Peyer's patch (tissue), 4 donors: Measurements from ENCODE around the gene RTTN. TPM values are rescaled to one million over a fixed set of nuclear protein-coding genes. Genes with fewer than 3 reads are reported as not detected.

Source experiments
- DNase-seq, 3 donors: peaks; one replicate each; pipeline ENCODE4 v3.0.0-alpha.2; 2017 to 2019
- H3K27ac ChIP-seq, 4 donors: fragments of 200-600 bp; sonication (generic); one replicate each; pipeline ENCODE4 v1.5.1; 2016 to 2019
- H3K27me3 ChIP-seq, 2 donors: fragments of 200-600 bp; sonication (generic); one replicate each; pipeline ENCODE4 v1.5.1; 2019
- H3K36me3 ChIP-seq, 3 donors: fragments of 200-600 bp; sonication (generic); one replicate each; pipeline ENCODE4 v1.5.1; 2016 to 2019
- H3K4me1 ChIP-seq, 4 donors: fragments of 200-600 bp; sonication (generic); one replicate each; pipeline ENCODE4 v1.5.1; 2016 to 2019
- H3K4me3 ChIP-seq, 4 donors: fragments of 200-600 bp; sonication (generic); 1 replicate in 3 of 4; 2 replicates in 1 of 4; pipeline ENCODE4 v1.5.1; 2016 to 2019; ENCODE audit warnings: mild to moderate bottlenecking in 1 of 4
- H3K9me3 ChIP-seq, 4 donors: fragments of 200-600 bp; sonication (generic); one replicate each; pipeline ENCODE4 v1.5.1; 2016 to 2019; ENCODE audit warnings: mild to moderate bottlenecking in 1 of 4
- POLR2A ChIP-seq, 2 donors: fragments of 450-650 bp; IDR thresholded peaks; one replicate each; pipeline ENCODE4 v1.5.1; 2017; ENCODE audit warnings: antibody characterized with exemption in 2 of 2, mild to moderate bottlenecking in 2 of 2, moderate library complexity in 2 of 2
- total RNA-seq, 4 donors: library from RNA; depleted of rRNA; stranded (reverse); fragments of >200 nt; gene quantifications; one replicate each; pipeline ENCODE4 v1.1.0, GENCODE V29; 2016
- TF ChIP-seq, protein P1 (sequence below), 6 experiments: fragments of 450-650 bp in 4 of 6; fragments of 200-600 bp in 2 of 6; sonication (generic) in 1 of 6; IDR thresholded peaks; one replicate each; pipeline ENCODE4 v1.5.1; 2017 to 2019; ENCODE audit warnings: antibody characterized with exemption in 6 of 6, mild to moderate bottlenecking in 3 of 6, moderate library complexity in 1 of 6

Gene RTTN
- total RNA-seq, 4 donors from 2014 or later = 15.3 to 28.1 (median 22.2) TPM

DNA sequence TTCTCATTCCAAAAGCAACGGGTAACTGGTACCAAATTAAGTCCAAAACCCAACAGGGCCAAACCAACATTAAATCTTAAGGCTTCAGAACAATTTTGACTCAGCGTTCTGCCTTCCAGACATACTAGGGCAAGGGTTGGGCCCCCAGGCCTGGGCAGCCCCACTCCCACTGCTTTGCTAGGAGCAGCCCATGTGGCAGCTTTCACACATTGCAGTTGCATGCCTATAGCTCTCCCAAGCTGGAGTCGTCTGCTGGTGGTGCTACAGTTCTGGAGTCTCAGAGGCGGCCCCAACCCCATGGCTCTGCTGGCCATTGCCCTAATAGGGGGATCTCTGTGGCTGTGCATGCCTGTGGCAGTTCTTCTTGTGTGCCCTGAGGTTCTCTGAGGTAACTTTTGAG, 220.2 kb downstream of the RTTN start:
- no peak for TF ChIP-seq POLR2A (IDR thresholded peaks at IDR 0.05)
- TF ChIP-seq, protein P1, sequence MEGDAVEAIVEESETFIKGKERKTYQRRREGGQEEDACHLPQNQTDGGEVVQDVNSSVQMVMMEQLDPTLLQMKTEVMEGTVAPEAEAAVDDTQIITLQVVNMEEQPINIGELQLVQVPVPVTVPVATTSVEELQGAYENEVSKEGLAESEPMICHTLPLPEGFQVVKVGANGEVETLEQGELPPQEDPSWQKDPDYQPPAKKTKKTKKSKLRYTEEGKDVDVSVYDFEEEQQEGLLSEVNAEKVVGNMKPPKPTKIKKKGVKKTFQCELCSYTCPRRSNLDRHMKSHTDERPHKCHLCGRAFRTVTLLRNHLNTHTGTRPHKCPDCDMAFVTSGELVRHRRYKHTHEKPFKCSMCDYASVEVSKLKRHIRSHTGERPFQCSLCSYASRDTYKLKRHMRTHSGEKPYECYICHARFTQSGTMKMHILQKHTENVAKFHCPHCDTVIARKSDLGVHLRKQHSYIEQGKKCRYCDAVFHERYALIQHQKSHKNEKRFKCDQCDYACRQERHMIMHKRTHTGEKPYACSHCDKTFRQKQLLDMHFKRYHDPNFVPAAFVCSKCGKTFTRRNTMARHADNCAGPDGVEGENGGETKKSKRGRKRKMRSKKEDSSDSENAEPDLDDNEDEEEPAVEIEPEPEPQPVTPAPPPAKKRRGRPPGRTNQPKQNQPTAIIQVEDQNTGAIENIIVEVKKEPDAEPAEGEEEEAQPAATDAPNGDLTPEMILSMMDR (IDR thresholded peaks at IDR 0.05) = no peak
- Histone ChIP-seq H3K4me3 (no peak overlapping the region), H3K27ac (no peak overlapping the region), H3K4me1 (no peaks in the 10 kb centered on the region), H3K9me3 (no peaks in the 10 kb centered on the region), H3K27me3 (no peaks in the 10 kb centered on the region), H3K36me3 (peaks cover 0 to 8% (median 0%) of the 10 kb centered on the region in 3 donors)
- DNase-seq = no peak

DNA sequence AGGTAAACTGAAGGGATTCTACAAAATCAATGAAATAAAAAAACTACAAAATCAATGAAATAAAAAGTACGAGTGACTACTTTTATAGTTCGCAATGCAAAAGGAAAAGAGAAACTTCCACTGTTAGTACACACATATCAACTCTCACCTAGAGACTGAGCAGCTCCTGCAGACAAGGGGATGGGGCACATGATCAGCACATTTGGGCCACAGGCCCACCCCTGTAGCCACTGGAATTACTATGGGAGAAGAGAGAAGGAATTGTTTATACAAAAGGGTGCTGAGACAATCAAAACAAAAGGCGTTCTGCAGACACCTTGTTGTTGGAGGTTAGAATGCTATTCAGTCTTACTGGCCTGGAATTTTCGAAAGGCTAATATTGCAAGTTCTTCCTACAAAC, 223.1 kb downstream of the RTTN start:
- Histone ChIP-seq H3K27ac (no peak overlapping the region), H3K4me1 (no peaks in the 10 kb centered on the region), H3K4me3 (no peak overlapping the region), H3K9me3 (no peaks in the 10 kb centered on the region), H3K36me3 (peaks cover 0 to 8% (median 0%) of the 10 kb centered on the region in 3 donors), H3K27me3 (no peaks in the 10 kb centered on the region)
- DNase-seq = no peak
- TF ChIP-seq, protein P1 (IDR thresholded peaks at IDR 0.05) = no peak
- TF ChIP-seq POLR2A (IDR thresholded peaks at IDR 0.05) = no peak

DNA sequence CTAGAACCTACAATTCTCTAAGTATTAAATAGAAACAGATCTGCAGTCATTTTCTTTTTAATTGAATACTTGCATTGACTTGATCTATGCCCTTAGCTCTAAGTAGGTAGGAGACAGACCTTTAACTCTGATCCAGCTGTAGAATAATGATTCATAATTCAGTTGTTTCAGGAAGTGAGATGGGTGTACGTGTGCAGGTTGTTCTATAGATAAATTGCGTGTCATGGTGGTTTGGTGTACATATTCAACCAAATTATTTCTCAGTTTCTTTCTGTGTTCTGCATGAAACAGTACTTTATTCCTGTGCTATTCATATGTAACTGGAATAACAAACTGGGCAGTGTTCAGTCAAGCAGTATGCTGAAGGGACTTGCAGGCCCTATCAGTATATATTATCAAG, 223.5 kb downstream of the RTTN start:
- DNase-seq = no peak
- Histone ChIP-seq H3K9me3 (no peaks in the 10 kb centered on the region), H3K4me3 (no peak overlapping the region), H3K4me1 (no peaks in the 10 kb centered on the region), H3K27ac (no peak overlapping the region), H3K36me3 (peaks cover 0 to 8% (median 0%) of the 10 kb centered on the region in 3 donors), H3K27me3 (no peaks in the 10 kb centered on the region)
- TF ChIP-seq, protein P1 (IDR thresholded peaks at IDR 0.05) = no peak
- no peak for TF ChIP-seq POLR2A (IDR thresholded peaks at IDR 0.05)

DNA sequence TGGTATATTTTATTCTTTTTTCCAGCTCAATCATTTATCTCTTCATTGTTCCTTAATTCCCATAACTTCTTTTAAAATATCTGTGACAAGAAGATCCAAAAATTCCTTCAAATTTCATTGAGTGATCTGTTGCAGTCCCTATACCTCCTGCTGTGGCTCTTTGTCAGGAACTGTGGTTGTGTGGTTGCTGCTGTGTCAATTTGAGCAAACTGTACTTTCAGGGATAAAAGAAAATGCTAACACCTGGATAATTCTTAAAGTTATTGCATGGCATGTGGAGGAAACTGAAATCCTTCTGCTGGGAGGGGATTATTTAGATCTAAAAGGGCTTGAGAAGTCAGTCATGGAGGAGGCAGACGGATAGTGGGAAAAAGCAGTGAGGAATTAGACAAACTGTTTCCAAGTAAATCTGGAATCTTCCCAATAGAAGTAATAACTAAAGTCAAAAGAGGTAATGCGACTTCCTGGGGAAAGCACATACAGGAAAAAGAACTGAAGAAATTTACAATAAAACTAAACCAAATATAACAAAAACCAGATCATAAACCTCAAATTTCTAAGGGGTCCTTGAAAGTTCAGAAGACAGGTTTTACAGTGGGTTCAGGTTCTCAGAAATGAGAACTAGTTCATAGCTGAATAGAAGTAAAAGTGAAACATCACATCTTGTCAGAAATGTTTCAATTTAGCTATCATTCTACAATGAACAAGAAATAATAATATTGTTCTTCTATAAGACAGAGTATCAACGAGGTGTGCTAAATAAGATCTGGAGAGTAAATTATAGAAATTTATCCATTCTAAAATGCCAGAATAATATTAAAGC, 224.3 kb downstream of the RTTN start:
- peaks cover 0 to 5% (median 0%) of the 10 kb centered on the region in 3 donors for H3K36me3 ChIP-seq
- TF ChIP-seq, protein P1 (IDR thresholded peaks at IDR 0.05) = no peak
- no peak for TF ChIP-seq POLR2A (IDR thresholded peaks at IDR 0.05)

DNA sequence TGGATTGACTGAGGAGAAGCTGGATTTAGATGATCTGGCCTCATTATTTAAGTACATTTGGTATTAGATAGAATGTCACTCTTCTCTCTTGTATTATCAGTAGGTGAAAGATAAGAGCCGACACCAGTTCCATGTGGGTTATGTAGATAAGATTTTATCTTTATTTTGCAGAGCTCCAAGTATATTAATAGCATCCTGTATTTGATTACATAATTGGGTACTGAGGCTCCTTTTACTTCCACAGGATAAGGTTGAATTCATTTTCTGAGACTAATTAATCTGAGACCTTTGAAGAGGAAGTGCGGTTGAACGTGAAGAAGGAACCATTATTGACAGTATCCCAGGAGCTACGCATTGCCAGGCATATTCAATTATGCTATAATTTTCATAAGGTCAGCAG, 225.0 kb downstream of the RTTN start:
- no peak for DNase-seq
- Histone ChIP-seq H3K4me3 (no peak overlapping the region), H3K27me3 (no peaks in the 10 kb centered on the region), H3K27ac (no peak overlapping the region), H3K36me3 (no peaks in the 10 kb centered on the region), H3K4me1 (no peaks in the 10 kb centered on the region), H3K9me3 (no peaks in the 10 kb centered on the region)
- TF ChIP-seq, protein P1 (IDR thresholded peaks at IDR 0.05) = no peak
- no peak for TF ChIP-seq POLR2A (IDR thresholded peaks at IDR 0.05)

More for the DNA sequence above, 224.3 kb downstream of the RTTN start:
- Histone ChIP-seq H3K4me3 (no peak overlapping the region), H3K27me3 (no peaks in the 10 kb centered on the region), H3K9me3 (no peaks in the 10 kb centered on the region), H3K4me1 (no peaks in the 10 kb centered on the region), H3K27ac (no peak overlapping the region)
- DNase-seq = no peak
